Hepatocyte (in vitro differentiated cells): ENCODE data around the gene GABRD. TPM values are rescaled to one million over a fixed set of nuclear protein-coding genes. Genes with fewer than 3 reads are reported as not detected.

Experiments used
- DNase-seq: peaks from one replicate; pipeline ENCODE4 v3.0.0-alpha.2; 2016; ENCODE audit warnings: low spot score
- H2AFZ ChIP-seq: fragments of 200-600 bp; sonication (generic); 2 replicates; pipeline ENCODE4 v1.6.0; 2016; ENCODE audit warnings: antibody characterized with exemption, mild to moderate bottlenecking
- H3K27ac ChIP-seq: fragments of 200-600 bp; sonication (generic); 2 replicates; pipeline ENCODE4 v1.5.1; 2016; ENCODE audit warnings: mild to moderate bottlenecking
- H3K27me3 ChIP-seq: fragments of 200-600 bp; sonication (generic); 2 replicates; pipeline ENCODE4 v1.6.1; 2016
- H3K36me3 ChIP-seq: fragments of 200-600 bp; sonication (generic); replicated peaks from 2 replicates; pipeline ENCODE4 v1.5.1; 2016; ENCODE audit warnings: low read depth; ENCODE audit not compliant: insufficient read depth
- H3K4me1 ChIP-seq: fragments of 200-600 bp; sonication (generic); 2 replicates; pipeline ENCODE4 v1.5.1; 2016; ENCODE audit warnings: mild to moderate bottlenecking, moderate library complexity; ENCODE audit not compliant: insufficient read depth
- H3K4me2 ChIP-seq: fragments of 200-600 bp; sonication (generic); 2 replicates; pipeline ENCODE4 v1.6.0; 2016
- H3K4me3 ChIP-seq: fragments of 200-600 bp; sonication (generic); 2 replicates; pipeline ENCODE4 v1.5.1; 2016; ENCODE audit warnings: mild to moderate bottlenecking
- H3K79me2 ChIP-seq: fragments of 200-600 bp; sonication (generic); 2 replicates; pipeline ENCODE4 v1.6.0; 2017; ENCODE audit warnings: mild to moderate bottlenecking
- H3K9me2 ChIP-seq: fragments of 200-600 bp; sonication (generic); replicated peaks from 2 replicates; pipeline ENCODE4 v1.6.0; 2017; ENCODE audit warnings: mild to moderate bottlenecking; ENCODE audit not compliant: insufficient read depth
- H3K9me3 ChIP-seq: fragments of 200-600 bp; sonication (generic); 2 replicates; pipeline ENCODE4 v1.5.1; 2016; ENCODE audit warnings: low read depth, mild to moderate bottlenecking
- H4K20me1 ChIP-seq: fragments of 200-600 bp; sonication (generic); 2 replicates; pipeline ENCODE4 v1.6.0; 2016; ENCODE audit warnings: mild to moderate bottlenecking; ENCODE audit not compliant: insufficient read depth, poor library complexity, severe bottlenecking
- CTCF ChIP-seq: fragments of 200-600 bp; sonication (generic); IDR thresholded peaks from 2 replicates; pipeline ENCODE4 v1.5.1; 2016; ENCODE audit warnings: antibody characterized with exemption, mild to moderate bottlenecking; ENCODE audit not compliant: poor library complexity
- EZH2 ChIP-seq: fragments of 200-600 bp; sonication (generic); IDR thresholded peaks from 2 replicates; pipeline ENCODE4 v1.6.1; 2016; ENCODE audit warnings: antibody characterized with exemption, mild to moderate bottlenecking, borderline replicate concordance
- EZH2phosphoT487 ChIP-seq: fragments of 200-600 bp; sonication (generic); IDR thresholded peaks from one replicate; pipeline ENCODE4 v1.6.1; 2018; ENCODE audit warnings: antibody characterized with exemption, mild to moderate bottlenecking, low read depth, moderate library complexity; ENCODE audit not compliant: unreplicated experiment, severe bottlenecking
- WGBS: methylation state at CpG from one replicate; pipeline ENCODE4 v1.1.6; 2016; ENCODE audit warnings: low lambda C conversion rate; ENCODE audit errors: missing lambda C conversion rate; 5-methylcytosine and 5-hydroxymethylcytosine counted together
- polyA plus RNA-seq: library from polyadenylated mRNA; unstranded; fragments of >200 nt; fragmentation: Nextera tagmentation; extraction: Ambion mirVana; gene quantifications from 2 replicates; pipeline ENCODE4 v1.2.1, GENCODE V29; 2016
- total RNA-seq: library from RNA; depleted of rRNA; stranded (reverse); fragments of >200 nt; gene quantifications from 2 replicates; pipeline ENCODE4 v1.2.3, GENCODE V29; 2014

GABRD gene
- total and polyA plus RNA-seq, 2 experiments from 2014 or later, result not detected

GRCh38 chr1:2021550-2021949 lies 2.4 kb downstream of the GABRD start:
- Histone ChIP-seq H3K9me3 (no peaks in the 10 kb centered on the region), H2AFZ (no peak overlapping the region), H3K4me2 (no peak overlapping the region), H3K79me2 (no peaks in the 10 kb centered on the region), H3K9me2 (no peaks in the 10 kb centered on the region), H3K4me1 (peaks cover 3% of the 10 kb centered on the region), H3K27ac (no peak overlapping the region), H3K4me3 (no peak overlapping the region), H3K27me3 (peaks cover 54% of the 10 kb centered on the region), H3K36me3 (no peaks in the 10 kb centered on the region), H4K20me1 (peaks cover 3% of the 10 kb centered on the region)
- 90% methylated on average over 22 of the region's 25 CpGs for WGBS
- DNase-seq, result no peak
- TF ChIP-seq CTCF (no peak), EZH2 (no peak), EZH2phosphoT487 (no peak)

GRCh38 chr1:2022063-2022770 lies 3.1 kb downstream of the GABRD start:
- Histone ChIP-seq H3K27me3 (peaks cover 47% of the 10 kb centered on the region), H3K4me1 (peaks cover 3% of the 10 kb centered on the region), H3K4me2 (no peak overlapping the region), H3K27ac (no peak overlapping the region), H4K20me1 (peaks cover 3% of the 10 kb centered on the region), H3K9me3 (no peaks in the 10 kb centered on the region), H3K9me2 (no peaks in the 10 kb centered on the region), H3K79me2 (no peaks in the 10 kb centered on the region), H2AFZ (no peak overlapping the region), H3K4me3 (no peak overlapping the region), H3K36me3 (no peaks in the 10 kb centered on the region)
- no peak for TF ChIP-seq EZH2phosphoT487
- no peak for DNase-seq
- WGBS, result 86% methylated on average over 21 of the region's 21 CpGs

DNA sequence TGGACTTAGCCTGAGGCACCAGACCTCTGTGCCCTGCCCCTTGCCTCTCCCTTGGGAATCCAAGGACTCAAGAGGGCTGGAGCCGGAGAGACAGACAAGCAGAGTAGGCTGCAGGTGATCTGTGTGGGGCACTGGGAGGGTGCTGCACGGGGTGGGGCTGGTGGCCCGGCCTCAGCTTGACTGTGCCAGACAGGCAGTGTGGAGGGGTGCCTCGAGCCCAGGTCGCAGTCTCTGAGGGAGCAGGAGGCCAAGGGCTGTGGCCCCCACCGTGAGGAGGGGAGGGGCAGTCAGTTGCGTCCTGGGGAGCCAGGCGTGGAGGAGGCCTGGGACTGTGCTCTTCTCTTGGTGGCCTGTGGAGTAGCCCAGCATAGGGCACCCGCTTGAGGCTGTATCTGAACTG lies 4.0 kb downstream of the GABRD start:
- DNase-seq, result no peak
- TF ChIP-seq EZH2, result no peak
- no peak for TF ChIP-seq EZH2phosphoT487
- no peak for TF ChIP-seq CTCF
- whole genome bisulfite sequencing, result 84% methylated on average over 4 of the region's 9 CpGs

GRCh38 chr1:2024451-2024850 lies 5.3 kb downstream of the GABRD start:
- Histone ChIP-seq H2AFZ (no peak overlapping the region), H3K4me1 (peaks cover 3% of the 10 kb centered on the region), H3K4me2 (no peak overlapping the region), H3K36me3 (no peaks in the 10 kb centered on the region), H3K9me3 (no peaks in the 10 kb centered on the region), H3K27me3 (peaks cover 30% of the 10 kb centered on the region), H3K4me3 (no peak overlapping the region), H3K27ac (no peak overlapping the region), H4K20me1 (peaks cover 3% of the 10 kb centered on the region), H3K9me2 (no peaks in the 10 kb centered on the region), H3K79me2 (no peaks in the 10 kb centered on the region)
- 90% methylated on average over 10 of the region's 10 CpGs for WGBS
- no peak for TF ChIP-seq EZH2
- TF ChIP-seq CTCF, result no peak
- no peak for TF ChIP-seq EZH2phosphoT487
- no peak for DNase-seq

More for the DNA sequence above, 4.0 kb downstream of the GABRD start:
- Histone ChIP-seq H3K4me1 (peaks cover 3% of the 10 kb centered on the region), H4K20me1 (peaks cover 3% of the 10 kb centered on the region), H3K4me3 (no peak overlapping the region), H2AFZ (no peak overlapping the region), H3K9me2 (no peaks in the 10 kb centered on the region), H3K9me3 (no peaks in the 10 kb centered on the region), H3K4me2 (no peak overlapping the region), H3K79me2 (no peaks in the 10 kb centered on the region), H3K27me3 (peaks cover 37% of the 10 kb centered on the region), H3K27ac (no peak overlapping the region), H3K36me3 (no peaks in the 10 kb centered on the region)
